ENCODE data around the gene RAD9A. TPM values are rescaled to one million over a fixed set of nuclear protein-coding genes. Genes with fewer than 3 reads are reported as not detected.

RAD9A gene
- total RNA-seq, 1 donor from 2014 or later, result 12.1 TPM

- H3K36me3 Mint-ChIP-seq (ENCODE audit: unreplicated experiment), result no peaks in the 10 kb centered on the region
- no peak for DNase-seq
- no peak for TF ChIP-seq CTCF (IDR thresholded peaks at IDR 0.05; ENCODE audit: partially characterized antibody, unreplicated experiment)
- H3K9me3 Mint-ChIP-seq (ENCODE audit: unreplicated experiment), result no peaks in the 10 kb centered on the region
- H3K4me1 Mint-ChIP-seq (ENCODE audit: low read depth, unreplicated experiment), result peaks cover 5% of the 10 kb centered on the region
- peaks cover 3% of the 10 kb centered on the region for H3K27me3 Mint-ChIP-seq (ENCODE audit: unreplicated experiment)
- H3K27ac Mint-ChIP-seq (ENCODE audit: unreplicated experiment), result peak overlapping the region; percentile 49
- H3K4me3 Mint-ChIP-seq (ENCODE audit: unreplicated experiment), result no peak overlapping the region
Measured at GRCh38 chr11:67406969-67407687, 15.3 kb downstream of the RAD9A start.

GRCh38 chr11:67407688-67408163 is 15.9 kb downstream of the RAD9A start:
- no peak for TF ChIP-seq CTCF (IDR thresholded peaks at IDR 0.05; ENCODE audit: partially characterized antibody, unreplicated experiment)
- no peak for DNase-seq
- Mint-ChIP-seq H3K4me3 (ENCODE audit: unreplicated experiment) (no peak overlapping the region), H3K9me3 (ENCODE audit: unreplicated experiment) (no peaks in the 10 kb centered on the region), H3K4me1 (ENCODE audit: low read depth, unreplicated experiment) (peaks cover 5% of the 10 kb centered on the region), H3K27me3 (ENCODE audit: unreplicated experiment) (peaks cover 3% of the 10 kb centered on the region), H3K27ac (ENCODE audit: unreplicated experiment) (no peak overlapping the region), H3K36me3 (ENCODE audit: unreplicated experiment) (no peaks in the 10 kb centered on the region)

- no peak for TF ChIP-seq CTCF (IDR thresholded peaks at IDR 0.05; ENCODE audit: partially characterized antibody, unreplicated experiment)
- no peak for DNase-seq
- Mint-ChIP-seq H3K9me3 (ENCODE audit: unreplicated experiment) (no peaks in the 10 kb centered on the region), H3K27ac (ENCODE audit: unreplicated experiment) (no peak overlapping the region), H3K4me1 (ENCODE audit: low read depth, unreplicated experiment) (peaks cover 10% of the 10 kb centered on the region), H3K4me3 (ENCODE audit: unreplicated experiment) (no peak overlapping the region), H3K36me3 (ENCODE audit: unreplicated experiment) (no peaks in the 10 kb centered on the region), H3K27me3 (ENCODE audit: unreplicated experiment) (peaks cover 8% of the 10 kb centered on the region)
Measured at GRCh38 chr11:67408437-67409200, 16.8 kb downstream of the RAD9A start.

GRCh38 chr11:67409261-67409666 is 17.5 kb downstream of the RAD9A start:
- Mint-ChIP-seq H3K36me3 (ENCODE audit: unreplicated experiment) (no peaks in the 10 kb centered on the region), H3K27me3 (ENCODE audit: unreplicated experiment) (peaks cover 8% of the 10 kb centered on the region), H3K9me3 (ENCODE audit: unreplicated experiment) (no peaks in the 10 kb centered on the region), H3K4me1 (ENCODE audit: low read depth, unreplicated experiment) (peaks cover 10% of the 10 kb centered on the region), H3K27ac (ENCODE audit: unreplicated experiment) (no peak overlapping the region), H3K4me3 (ENCODE audit: unreplicated experiment) (no peak overlapping the region)
- no peak for DNase-seq
- TF ChIP-seq CTCF (IDR thresholded peaks at IDR 0.05; ENCODE audit: partially characterized antibody, unreplicated experiment), result no peak

All from glutamatergic neuron (in vitro differentiated cells).